Stimulated activated CD4-positive, alpha-beta T cell treated with anti-CD3 and anti-CD28 coated beads, Interleukin-12 subunit alpha, Interleukin-12 subunit beta, amount 100 ng/mL, for 48 hours (primary cell): ENCODE results near the gene C17orf50.

ENCODE experiments used
- DNase-seq, 3 donors: peaks; one replicate each; pipeline ENCODE4 v3.0.0-alpha.2; 2020; ENCODE audit warnings: low read depth in 2 of 3, low spot score in 1 of 3

Gene C17orf50

DNA sequence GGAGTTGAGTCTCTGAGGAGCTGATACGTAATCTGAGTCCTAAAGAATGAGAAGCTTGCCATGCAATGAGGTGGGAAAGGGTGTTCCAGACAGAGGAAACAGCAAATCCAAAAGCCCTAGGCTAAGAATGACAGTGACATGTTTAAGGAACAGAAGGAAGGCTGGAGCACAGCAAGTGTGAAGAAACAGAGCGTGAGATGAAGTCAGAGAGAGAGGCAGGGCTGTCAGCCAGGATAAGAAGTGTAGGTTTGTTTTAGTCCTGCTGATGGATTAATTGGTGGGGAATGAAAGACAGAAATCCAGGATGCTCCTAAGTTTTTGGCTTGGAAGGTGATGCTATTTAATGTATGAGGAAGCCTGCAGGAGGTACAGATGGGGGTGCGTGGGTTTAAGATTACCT, 20.3 kb downstream of the C17orf50 start:
- no peak for DNase-seq

DNA sequence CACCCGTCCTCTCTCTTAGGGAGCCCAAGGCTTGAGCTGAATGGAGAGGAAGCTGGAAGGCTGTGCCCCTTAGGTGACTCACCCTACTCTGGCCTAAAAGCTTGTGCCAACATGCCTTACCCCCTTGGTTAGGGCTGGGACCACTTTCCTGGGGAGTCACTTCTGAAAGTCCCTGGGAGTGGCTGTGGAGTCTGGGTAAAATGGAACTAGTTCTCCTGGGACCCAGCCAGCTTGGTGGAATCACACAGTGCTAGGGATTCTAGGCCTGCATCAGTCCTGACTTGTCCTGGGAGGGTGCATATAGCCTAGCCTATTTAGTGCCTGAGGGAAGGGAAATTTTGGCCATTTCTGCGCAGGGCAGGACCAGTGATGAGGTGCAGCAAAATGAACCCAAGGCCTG, 24.2 kb downstream of the C17orf50 start:
- no peak for DNase-seq

DNA sequence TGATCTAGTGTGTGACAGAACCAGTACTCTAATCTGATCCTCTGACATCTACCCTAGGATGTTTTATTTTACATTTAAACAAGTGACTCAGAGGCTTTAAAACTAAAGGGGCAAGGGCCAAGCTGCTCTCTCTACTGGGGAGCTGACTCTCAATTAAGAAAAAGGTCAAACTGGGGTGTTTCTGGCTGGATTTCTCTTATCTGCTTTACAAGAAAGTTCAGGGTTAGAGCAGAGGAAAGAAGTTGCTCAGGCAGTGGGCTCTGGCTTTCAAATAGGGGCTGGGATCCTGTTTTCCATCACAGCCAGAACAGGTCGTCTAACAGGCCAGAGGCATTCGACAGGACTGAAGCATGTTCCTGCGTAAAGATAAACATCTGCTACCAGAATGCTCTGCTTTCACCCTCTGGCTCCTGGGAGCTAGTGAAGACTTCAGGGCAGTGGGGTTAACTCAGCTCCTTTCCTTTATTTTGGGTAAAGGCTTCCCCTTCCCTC, 26.3 kb downstream of the C17orf50 start:
- DNase-seq = no peak

DNA sequence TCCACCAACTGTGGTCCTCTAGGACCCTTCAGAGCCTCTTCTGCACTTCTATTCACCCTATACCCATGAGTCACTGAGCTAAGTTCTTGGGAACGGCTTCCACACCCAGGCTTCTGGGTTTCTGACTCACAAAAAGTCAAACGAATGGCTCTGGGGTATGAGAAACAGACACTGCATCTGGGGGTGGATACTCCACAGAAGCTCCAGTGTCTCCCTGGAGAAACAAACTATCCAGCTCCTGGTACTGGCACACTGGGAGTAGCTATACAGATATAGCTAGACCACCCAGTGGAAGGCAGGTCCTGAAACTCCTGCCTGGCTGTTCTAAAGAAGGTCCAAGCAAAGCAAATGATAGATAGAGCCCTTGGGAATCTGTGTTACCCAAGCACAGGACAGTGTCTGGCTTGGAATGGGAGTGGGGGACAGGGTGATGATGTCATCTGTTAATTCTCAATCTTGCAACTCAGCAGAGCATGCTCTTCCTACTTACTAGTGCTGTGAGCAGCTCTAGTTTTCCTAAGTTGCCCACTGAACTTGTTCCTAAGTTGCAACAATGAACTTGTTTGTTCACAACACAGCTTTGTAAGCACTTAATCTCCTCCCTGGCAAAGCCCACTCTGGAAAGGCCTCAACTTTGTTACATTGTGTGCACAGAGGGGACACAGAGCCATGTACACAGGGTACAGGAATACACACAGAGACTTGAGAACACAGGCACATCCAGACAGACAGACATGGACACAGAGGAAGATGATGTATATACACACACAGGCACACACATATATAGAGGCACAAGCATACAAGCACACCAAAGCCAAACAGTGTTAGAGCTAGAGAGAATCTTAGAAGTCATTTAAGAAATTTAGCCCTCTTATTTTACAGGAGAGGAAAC, 28.0 kb downstream of the C17orf50 start:
- no peak for DNase-seq

DNA sequence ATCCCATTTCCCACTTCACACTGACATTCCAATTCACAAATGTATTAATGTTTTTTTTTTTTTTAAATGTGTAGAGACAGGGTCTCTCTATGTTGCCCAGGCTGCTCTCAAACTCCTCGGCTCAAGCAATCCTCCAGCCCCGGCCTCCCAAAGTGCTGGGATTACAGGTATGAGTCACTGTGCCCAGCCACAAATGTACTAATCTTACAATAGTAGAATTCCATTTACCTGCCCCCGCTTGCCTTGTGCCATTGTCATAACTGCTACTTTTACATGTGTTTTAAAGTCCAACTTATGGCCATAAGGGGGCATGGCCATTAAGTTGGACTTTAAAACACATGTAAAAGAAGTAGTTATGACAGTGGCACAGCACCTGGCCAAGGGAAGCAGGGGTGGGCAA, 30.2 kb downstream of the C17orf50 start:
- DNase-seq = no peak

DNA sequence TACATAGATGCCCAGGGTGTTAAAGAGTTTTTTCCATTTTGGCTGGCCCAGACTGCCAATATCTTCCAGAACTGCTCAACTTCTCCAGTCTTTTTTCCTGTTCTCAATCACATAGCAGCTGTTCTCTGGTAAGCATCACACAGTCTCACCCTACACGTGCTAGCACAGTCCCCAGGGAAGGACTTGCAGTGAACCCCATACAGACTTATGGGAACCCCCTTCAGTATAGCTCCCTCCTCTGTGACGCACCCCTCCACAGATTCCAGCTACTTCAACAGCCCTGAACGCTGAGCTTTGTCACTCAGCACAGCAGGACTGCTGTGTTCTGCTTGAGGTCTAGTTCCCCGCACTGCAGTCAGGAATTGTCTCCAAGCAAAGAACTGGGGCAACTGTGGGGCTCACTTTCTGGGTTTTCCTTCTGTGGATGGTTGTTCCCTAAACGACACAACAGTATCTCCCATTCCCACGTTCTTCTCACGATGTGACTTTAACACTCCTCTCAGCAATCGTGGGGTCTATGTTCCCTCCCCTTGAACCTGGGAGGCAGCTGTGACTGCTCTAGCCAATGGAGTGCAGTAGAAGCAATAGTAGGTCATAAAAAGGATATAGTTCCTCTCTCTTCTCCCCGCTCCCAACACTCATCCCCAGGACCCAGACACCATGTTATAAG, 31.1 kb downstream of the C17orf50 start:
- DNase-seq = no peak

DNA sequence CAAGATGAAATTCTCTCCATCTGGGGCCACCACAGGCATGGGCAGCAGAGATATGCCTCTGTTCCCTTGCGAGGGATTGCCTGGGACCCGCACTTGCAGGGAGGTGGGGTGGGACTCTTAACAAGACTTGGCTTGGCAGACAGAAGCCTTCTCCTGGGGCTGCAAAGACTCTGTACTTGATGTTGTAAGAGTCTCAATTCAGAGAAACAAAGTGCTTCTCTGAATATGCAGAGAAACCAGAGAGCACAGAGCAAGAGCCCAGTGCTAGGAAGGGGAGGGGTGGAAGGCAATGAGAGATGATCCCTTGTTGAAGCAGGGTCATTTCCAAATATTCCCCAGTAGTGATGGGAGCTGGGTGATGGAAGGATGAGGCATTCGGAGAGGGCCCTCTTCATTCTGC, 32.6 kb downstream of the C17orf50 start:
- no peak for DNase-seq

DNA sequence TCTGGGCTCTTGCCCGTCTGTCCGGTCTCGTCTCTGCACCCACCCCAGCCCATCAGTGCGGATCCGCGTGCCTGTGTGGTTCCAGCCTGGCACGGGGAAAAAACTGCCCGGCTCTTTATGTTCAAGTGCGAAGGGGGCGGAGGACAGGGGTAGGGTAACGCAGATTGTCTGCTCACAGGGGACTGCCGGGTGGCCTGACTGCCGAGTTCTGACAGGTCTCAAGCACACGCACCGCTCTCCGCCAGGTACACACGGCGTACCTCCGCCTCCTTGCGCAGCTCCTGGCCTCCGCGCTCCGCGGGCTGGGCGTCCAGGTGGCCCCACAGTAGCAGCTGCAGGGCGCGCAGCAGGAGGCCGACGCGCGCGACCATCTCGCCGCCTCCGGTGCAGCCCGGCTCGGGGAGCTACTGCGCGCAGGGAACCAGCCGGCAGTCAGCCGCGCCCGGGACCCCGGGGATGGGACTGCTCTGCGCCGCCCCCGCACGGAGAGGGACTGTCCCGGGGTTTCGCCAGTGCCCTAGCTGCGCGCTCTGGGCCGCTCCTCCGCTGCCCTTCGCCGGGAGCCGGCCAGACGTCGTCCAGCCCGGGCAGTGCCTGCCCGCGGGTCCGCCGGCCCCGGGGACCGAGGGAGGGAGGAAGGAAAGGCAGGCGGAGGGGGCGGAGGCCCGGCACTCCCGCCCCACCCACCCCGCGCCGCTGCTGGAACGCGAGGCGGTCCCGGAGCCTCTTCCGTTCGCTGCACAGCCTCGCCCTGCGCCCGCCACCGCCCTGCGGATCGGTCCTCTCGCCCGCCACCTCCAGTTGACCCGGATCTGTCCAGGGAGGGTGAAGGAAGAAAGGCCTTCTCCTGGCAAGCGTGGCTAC, 34.6 kb downstream of the C17orf50 start, which contains the start of gene MMP28:
TSS of gene MMP28 (minus strand) at position 635 of the 864 bp plus-strand sequence. CDS start at position 371, 264 bp downstream.
- DNase-seq = peak in 1 of 3 donors; percentile 16

DNA sequence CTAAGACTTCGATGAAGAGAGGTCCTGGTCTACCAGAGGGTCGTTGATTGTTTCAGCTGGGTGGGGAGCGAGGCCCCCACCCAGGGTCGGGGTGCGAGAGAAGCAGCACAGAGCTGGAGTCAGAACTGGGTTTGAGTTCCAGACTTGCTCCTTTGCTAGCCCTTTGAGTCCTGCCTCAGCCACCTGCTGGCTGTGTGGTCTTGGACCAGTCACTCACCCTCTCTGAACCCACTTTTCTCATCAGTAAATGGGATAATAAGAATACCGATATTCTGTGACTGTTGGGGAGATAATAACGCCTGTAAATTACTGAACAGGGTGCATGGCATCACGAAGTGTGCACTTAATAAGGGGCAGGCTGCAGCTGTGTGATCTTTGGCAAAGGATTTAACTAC, 35.2 kb downstream of the C17orf50 start:
- no peak for DNase-seq

DNA sequence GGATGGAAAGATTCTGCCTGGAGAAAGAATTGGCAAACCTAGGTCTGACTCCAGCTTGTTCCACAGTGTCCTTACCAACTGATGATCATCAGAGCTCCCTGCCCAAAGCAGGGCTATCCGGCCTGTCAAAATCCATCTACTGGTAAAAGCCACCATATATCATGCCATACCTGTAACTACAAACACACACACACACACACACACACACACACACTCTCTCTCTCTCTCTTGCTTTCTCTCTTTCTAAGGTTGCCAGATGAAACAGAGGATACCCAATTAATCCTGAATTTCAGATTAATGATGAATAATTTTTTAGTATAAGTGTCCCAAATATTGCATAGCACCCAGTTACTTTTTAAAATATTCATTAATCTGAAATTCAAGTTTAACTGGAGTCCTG, 36.3 kb downstream of the C17orf50 start:
- no peak for DNase-seq

DNA sequence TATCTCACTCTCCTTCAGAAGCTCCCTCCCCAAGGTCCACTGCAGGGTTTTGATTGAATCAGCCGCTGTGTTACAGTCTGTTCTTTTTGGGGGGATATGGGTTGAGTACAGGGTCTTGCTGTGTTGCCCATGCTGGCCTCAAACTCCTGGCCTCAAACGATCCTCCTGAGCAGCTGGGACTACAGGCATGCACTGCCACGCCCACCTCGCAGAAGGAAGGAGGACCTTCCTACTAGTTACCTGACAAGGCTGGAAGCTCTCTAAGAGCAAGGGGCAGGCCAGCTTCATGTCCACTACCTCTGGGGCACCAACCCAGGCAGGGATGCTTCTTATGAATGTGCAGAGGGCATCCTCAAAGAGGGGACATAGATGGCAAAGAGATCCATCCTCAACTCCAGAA, 36.7 kb downstream of the C17orf50 start:
- no peak for DNase-seq

DNA sequence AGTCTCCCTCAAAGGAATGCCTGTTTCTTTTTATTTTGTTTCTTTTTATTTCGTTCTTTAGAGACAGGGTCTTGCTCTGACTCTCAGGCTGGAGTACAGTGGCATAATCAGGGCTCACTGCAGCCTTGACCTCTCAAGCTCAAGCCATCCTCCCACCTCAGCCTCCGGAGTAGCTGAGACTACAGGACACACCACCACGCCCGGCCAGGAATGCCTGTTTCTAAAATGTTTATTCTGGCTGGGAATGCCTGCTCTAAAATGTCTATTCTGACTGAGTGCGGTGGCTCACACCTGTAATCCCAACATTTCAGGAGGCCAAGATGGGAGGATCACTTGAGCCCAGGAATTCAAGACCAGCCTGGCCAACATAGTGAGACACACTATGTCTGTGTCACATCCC, 37.2 kb downstream of the C17orf50 start:
- DNase-seq = no peak

DNA sequence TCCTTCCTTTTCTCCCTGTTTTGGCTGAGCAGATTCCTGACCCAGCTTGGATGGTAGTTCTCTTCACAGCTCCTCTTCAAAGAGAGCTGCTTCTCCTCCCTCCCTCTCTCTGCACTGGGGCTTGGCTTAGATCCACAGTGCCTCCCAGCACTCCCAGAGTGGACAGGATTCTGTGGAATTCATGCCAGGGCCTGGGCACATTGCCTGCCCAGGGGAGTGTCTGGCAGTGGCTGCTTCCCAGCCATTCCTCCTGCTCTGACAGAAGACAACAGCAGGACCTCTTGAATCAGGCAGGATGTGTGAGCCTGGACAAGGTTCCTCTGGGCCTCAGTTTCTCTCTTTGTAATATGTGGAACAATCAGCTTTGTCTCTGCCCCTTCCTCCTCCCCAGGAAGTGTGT, 39.3 kb downstream of the C17orf50 start:
- no peak for DNase-seq

DNA sequence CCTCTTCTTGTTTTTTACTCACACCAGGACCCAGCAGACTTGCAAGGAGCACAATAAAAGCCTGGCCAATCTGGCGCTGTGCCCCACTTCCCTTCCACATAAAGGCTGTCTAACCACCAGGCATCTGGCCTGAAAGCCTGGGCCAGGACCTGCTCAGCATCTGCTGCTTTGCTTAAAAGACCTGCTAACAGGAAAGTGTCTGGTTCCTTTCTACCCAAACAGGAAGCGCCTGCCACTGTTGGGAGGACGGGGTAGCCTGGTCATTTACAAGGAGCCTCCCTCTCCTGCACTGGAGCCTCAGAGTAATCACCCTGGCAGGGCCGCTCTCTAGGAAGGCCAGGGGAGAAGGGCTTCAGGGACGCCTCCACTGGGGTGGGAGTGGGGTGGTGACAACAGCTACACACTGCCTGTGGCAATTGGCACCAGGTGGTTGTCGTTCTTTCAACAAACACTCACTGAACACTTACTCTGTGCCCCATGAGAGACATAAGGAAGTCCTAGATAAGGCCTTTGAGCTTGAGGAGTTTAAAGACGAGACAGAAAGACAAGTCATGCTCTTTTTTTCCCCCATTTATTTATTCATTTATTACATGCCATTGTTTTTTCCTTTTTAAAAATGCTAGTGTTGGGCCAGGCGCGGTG, 41.0 kb downstream of the C17orf50 start:
- no peak for DNase-seq

DNA sequence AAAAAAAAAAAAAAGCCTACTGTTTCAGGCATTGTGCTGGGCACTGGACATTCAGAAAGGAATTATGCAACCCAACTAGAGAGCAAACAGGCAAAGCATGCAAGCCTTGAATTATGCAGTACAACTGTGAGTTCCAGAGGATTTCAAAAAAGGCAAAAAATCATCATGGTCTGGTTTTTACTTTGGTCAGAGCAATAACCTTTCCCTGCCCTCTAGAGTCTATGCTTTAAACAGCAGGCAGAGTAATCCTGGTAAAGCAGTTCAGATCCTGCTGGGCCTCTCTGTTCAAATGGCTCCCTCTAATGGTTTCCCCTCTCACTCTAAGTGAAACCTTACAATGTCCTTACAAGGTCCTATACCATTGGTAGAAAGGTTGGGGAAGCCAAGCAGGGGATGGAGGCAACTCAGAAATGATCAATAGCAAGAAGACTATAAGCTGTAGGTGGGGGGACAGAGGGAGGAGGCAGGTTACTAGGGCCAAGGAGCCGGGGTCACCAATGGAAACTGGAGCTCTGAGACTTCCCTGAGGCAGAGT, 44.0 kb downstream of the C17orf50 start:
- DNase-seq = peak in 1 of 3 donors; percentile 43

DNA sequence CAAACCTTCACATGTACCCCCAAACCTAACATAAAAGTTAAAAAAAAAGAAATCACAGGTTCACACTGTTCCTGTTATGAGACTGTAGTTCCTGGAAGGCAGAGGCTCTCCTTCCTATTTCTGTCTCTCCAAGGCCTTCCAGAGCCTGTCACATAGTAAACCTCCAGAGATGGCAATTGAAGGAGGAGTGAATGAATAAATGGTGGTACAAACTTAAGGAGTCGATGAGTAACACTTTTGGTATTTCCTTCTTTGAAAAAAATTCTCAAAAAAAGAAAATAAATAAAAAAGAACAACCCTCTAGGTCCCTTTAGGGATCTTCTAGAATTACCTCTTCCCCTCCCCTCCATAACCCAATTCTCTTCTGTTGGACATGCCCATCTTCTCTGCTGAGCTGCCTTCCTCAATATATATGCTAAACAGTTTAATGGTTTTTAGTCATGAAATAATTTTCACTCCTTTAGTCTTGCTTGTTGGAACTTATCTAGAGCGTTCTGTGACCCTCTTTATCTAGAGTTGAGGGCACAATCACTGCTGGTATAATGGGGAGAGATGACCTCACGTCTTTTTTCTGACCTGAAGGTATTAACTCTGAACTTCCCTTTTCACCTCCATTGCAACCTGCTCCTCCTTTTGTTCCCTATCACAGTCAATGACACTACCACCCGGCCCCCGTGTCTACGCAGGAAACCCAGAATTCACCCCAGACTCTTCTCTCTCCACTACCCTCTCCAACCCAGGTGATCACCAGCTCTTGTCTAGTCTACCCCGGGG, 46.9 kb downstream of the C17orf50 start:
- no peak for DNase-seq

DNA sequence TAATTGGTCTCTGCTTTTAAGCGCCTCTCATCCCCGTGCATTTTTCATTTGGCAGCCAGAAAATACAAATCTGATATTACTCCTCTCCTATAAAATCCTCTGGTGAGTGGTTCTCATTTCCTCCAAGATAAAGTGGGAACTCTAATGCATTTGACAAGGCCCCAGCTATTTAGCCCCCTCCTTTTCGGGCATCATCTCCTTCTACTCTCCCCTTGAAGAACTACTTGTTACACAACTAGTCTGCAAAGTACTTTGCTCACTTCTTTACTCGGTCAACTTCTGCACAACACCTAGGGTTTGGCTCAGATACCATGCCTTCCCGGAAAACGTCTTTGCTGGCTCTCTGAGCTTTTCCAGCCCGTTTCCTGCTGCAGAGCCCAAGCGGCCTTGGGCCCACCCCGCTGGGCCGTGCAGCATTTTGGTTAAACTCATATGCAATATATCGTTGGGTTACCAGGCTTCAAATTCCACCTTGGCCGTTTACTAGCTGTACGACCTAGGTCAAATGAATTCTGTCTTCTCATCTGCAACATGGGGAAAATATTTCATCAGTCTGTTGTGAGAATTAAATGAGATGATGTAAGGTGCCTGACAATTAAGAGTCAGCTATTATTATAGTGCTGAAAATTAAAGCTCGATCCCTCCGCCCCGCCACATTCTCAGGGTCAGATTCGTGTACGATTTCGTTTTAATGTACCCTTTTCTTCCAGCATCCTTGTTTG, 47.7 kb downstream of the C17orf50 start:
- DNase-seq = no peak

DNA sequence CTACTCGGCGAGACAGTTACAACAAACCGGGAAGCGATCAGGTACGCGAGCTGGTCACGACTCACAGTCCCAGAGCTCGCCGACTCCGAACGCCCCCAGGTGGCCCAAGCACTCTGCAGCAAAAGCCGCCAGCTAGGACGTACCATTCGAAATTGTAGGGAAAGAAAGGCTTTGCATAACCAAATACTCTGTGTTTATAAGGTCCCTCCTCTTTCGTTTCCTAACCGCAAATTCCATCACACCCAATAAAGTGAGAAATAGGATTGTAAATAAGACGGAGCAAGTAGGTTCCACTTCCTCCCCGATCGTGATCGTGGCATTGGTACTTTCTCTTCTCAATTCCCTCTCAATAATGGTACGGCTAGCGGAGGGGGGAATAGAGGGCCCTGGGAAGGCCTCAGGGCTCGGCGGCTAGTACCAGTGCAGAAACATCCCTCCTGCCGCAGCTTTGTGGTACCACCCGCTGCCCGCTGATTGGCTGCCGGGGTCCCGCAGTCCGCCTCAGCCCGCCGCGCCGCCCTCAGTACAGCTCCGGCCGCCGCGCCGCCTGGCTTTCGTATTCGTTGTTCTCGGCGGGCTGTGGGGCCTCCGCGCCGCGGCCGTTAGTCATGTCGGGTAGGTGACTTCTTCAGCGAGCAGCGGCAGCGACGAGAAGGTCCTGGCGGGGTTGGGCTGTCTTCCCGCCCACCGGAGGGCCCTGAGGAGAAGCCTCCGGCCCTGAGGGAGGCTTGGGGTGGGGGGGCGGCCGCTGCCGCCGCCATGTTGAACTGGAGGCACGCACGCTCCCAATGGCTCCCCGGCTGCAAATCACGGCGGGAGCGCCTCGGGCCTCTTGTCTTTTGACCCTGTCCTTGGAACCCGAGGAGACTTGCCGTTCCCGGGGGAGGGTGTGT, 48.5 kb downstream of the C17orf50 start, which contains the start of gene TAF15:
TSS of gene TAF15 (plus strand) at position 523 of the 893 bp plus-strand sequence. CDS start at position 609, 86 bp downstream.
- peak; percentile 92 to 94 (median 94) for DNase-seq
